ENCODE data around the gene PKP4. TPM values are rescaled to one million over a fixed set of nuclear protein-coding genes. Genes with fewer than 3 reads are reported as not detected.

Gene PKP4
- total RNA-seq, 1 experiment from 2014 or later, result 40.1 TPM

DNA sequence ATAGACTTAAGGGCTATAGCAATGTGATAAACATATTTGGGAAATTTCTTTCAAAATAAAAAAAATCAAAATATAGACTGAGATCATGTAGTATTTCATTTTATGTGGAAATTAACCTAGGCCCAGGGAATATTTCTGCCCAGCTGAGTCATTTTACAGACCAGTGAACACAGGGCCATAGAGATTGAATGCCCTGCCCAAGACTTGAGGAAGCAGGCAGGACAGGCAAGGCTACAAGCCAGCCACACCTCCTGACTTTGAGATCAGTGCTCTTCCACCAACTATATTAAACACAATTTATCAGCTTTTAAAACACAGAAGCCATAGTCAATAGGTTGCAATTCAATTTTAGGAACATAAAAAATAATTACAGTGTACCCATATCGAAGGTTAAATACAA, 13.1 kb upstream of the PKP4 start:
- Histone ChIP-seq H3K4me2 (ENCODE audit: low read length) (no peak overlapping the region), H4K20me1 (ENCODE audit: low read length) (no peaks in the 10 kb centered on the region), H3K36me3 (ENCODE audit: low read depth, low read length) (no peaks in the 10 kb centered on the region), H3K27ac (ENCODE audit: low read length) (no peak overlapping the region), H2AFZ (ENCODE audit: low read length) (no peak overlapping the region), H3K9ac (ENCODE audit: low read length) (no peak overlapping the region), H3F3A (ENCODE audit: low read length, unreplicated experiment) (no peaks in the 10 kb centered on the region), H3K9me2 (replicated peaks; ENCODE audit: low read length) (no peaks in the 10 kb centered on the region), H3K79me2 (ENCODE audit: low read length) (no peaks in the 10 kb centered on the region), H3K27me3 (ENCODE audit: low read length) (no peaks in the 10 kb centered on the region), H3K4me1 (ENCODE audit: insufficient read depth, low read length) (no peaks in the 10 kb centered on the region), H3K9me3 (ENCODE audit: low read length) (no peaks in the 10 kb centered on the region), H3K4me3 (ENCODE audit: low read length) (no peak overlapping the region)
- no TSS peak for BruUV-seq (replicated peaks)
- DNase-seq (no peak), ATAC-seq (no peak)
- intact Hi-C loops (cut with micrococcal nuclease), result loop anchor here (10.0 kb wide), 1 partner anchor 409 kb away; no protein-coding TSS in a partner anchor
- POLR2A ChIA-PET (ENCODE audit: unreplicated experiment), result no interaction called here
- TF ChIP-seq, protein P1, sequence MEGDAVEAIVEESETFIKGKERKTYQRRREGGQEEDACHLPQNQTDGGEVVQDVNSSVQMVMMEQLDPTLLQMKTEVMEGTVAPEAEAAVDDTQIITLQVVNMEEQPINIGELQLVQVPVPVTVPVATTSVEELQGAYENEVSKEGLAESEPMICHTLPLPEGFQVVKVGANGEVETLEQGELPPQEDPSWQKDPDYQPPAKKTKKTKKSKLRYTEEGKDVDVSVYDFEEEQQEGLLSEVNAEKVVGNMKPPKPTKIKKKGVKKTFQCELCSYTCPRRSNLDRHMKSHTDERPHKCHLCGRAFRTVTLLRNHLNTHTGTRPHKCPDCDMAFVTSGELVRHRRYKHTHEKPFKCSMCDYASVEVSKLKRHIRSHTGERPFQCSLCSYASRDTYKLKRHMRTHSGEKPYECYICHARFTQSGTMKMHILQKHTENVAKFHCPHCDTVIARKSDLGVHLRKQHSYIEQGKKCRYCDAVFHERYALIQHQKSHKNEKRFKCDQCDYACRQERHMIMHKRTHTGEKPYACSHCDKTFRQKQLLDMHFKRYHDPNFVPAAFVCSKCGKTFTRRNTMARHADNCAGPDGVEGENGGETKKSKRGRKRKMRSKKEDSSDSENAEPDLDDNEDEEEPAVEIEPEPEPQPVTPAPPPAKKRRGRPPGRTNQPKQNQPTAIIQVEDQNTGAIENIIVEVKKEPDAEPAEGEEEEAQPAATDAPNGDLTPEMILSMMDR (conservative IDR thresholded peaks at IDR 0.05; ENCODE audit: low read depth, low read length), result no peak
- no peak for TF ChIP-seq EZH2 (IDR thresholded peaks at IDR 0.05; ENCODE audit: low read length, unreplicated experiment)
- no peak for TF ChIP-seq EZH2phosphoT487 (IDR thresholded peaks at IDR 0.05; ENCODE audit: borderline replicate concordance, low read length)
- CTCF ChIA-PET, result no interaction called here

DNA sequence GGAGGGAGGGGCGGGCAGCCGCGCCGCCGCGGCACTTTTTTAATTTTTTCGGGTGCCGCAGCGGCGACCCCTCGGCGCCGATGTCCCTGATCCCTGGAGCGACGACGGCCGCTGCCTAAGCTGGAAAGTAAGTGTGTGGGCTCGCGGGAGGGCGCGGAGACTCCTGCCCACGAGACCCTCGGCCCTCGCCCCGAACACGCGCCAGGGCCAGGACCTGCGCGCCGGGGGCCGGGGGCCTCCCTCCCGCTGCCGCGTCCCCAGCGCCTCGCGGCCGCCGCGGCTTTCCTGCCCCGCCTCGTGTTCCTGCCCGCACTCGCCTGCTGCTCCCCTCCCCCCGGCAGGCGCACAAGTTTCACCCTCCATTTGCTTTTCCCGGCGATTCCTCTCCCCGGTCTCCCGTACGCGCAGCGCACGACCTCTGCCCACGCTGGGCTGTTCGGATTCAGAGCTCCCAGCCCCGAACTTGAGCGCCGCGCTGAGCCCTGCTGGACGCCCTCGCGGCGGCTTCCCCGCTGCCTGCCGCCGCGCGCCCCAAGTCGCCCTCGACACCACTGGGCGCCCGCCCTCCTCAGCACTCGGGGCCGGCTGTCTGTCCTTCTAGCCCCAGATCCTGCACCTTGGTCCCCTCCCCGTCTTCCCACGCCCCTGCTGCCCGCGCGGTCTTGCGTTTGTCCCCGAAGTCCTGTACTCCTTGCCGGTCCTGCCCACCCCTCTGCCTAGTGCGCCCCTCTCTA, 507 bp downstream of the PKP4 start:
- DNase-seq, result peak; percentile 49

More for the DNA sequence above, 507 bp downstream of the PKP4 start:
- peaks cover 3% of the 10 kb centered on the region; the same call in 1 of the 2 replicates for H3K36me3 ChIP-seq (ENCODE audit: low read depth, low read length)
- peak overlapping the region; percentile 76 for H3K4me3 ChIP-seq (ENCODE audit: low read length)
- no peaks in the 10 kb centered on the region for H3K9me3 ChIP-seq (ENCODE audit: low read length)
- TF ChIP-seq EZH2 (IDR thresholded peaks at IDR 0.05; ENCODE audit: low read length, unreplicated experiment) (no peak), EZH2phosphoT487 (IDR thresholded peaks at IDR 0.05; ENCODE audit: borderline replicate concordance, low read length) (no peak)
- TF ChIP-seq, protein P1 (conservative IDR thresholded peaks at IDR 0.05; ENCODE audit: low read depth, low read length), result no peak
- peak overlapping the region; percentile 77 for H2AFZ ChIP-seq (ENCODE audit: low read length)
- no peaks in the 10 kb centered on the region for H3K9me2 ChIP-seq (replicated peaks; ENCODE audit: low read length)
- CTCF ChIA-PET, result interaction anchor here (1.3 to 2.3 kb wide), 2 partner anchors 82 to 288 kb away, joined by 3 to 9 read pairs; no protein-coding TSS in a partner anchor
- H3K4me2 ChIP-seq (ENCODE audit: low read length), result peak overlapping the region; percentile 99
- intact Hi-C loops (cut with micrococcal nuclease), result no loop called here
- no peaks in the 10 kb centered on the region for H3F3A ChIP-seq (ENCODE audit: low read length, unreplicated experiment)
- peak; percentile 27 for ATAC-seq
- peak overlapping the region; percentile 70 for H3K9ac ChIP-seq (ENCODE audit: low read length)
- H3K4me1 ChIP-seq (ENCODE audit: insufficient read depth, low read length), result peaks cover 33% of the 10 kb centered on the region
- POLR2A ChIA-PET (ENCODE audit: unreplicated experiment), result interaction anchor here (0.6 kb wide), 2 partner anchors 12 to 208 kb away, joined by 8 to 10 read pairs; no protein-coding TSS in a partner anchor
- BruUV-seq (replicated peaks), result no TSS peak
- no peaks in the 10 kb centered on the region for H3K27me3 ChIP-seq (ENCODE audit: low read length)
- H3K27ac ChIP-seq (ENCODE audit: low read length), result peak overlapping the region; percentile 30
- H3K79me2 ChIP-seq (ENCODE audit: low read length), result peaks cover 52% of the 10 kb centered on the region
- H4K20me1 ChIP-seq (ENCODE audit: low read length), result peaks cover 31% of the 10 kb centered on the region
